Karpas-422 (cell line): ENCODE measurements around the gene PKHD1. TPM values are rescaled to one million over a fixed set of nuclear protein-coding genes. Genes with fewer than 3 reads are reported as not detected.

Experiments used
- DNase-seq: peaks from one replicate; pipeline ENCODE4 v3.0.0-alpha.2; 2015
- H2AFZ ChIP-seq: fragments of 200-600 bp; sonication (generic); 2 replicates; pipeline ENCODE4 v1.6.1; 2014; ENCODE audit warnings: antibody characterized with exemption, low read length, mixed read lengths
- H3K27ac ChIP-seq: fragments of 200-600 bp; sonication (generic); 2 replicates; pipeline ENCODE4 v1.5.1; 2014; ENCODE audit warnings: mild to moderate bottlenecking, low read length, moderate library complexity
- H3K27me3 ChIP-seq: fragments of 200-600 bp; sonication (generic); 2 replicates; pipeline ENCODE4 v1.6.1; 2014; ENCODE audit warnings: low read length, mixed read lengths
- H3K36me3 ChIP-seq: fragments of 200-600 bp; sonication (generic); 2 replicates; pipeline ENCODE4 v1.6.1; 2014; ENCODE audit warnings: low read length, mixed read lengths; ENCODE audit not compliant: insufficient read depth
- H3K4me1 ChIP-seq: fragments of 200-600 bp; sonication (generic); 2 replicates; pipeline ENCODE4 v1.6.1; 2014; ENCODE audit warnings: mild to moderate bottlenecking, low read length, mixed read lengths
- H3K4me2 ChIP-seq: fragments of 200-600 bp; sonication (generic); 2 replicates; pipeline ENCODE4 v1.6.1; 2014; ENCODE audit warnings: low read length, low read depth, mild to moderate bottlenecking; ENCODE audit not compliant: poor library complexity, severe bottlenecking
- H3K4me3 ChIP-seq: fragments of 200-600 bp; sonication (generic); 2 replicates; pipeline ENCODE4 v1.5.1; 2014; ENCODE audit warnings: mild to moderate bottlenecking, antibody characterized with exemption, low read length, mixed read lengths
- H3K79me2 ChIP-seq: fragments of 200-600 bp; sonication (generic); 2 replicates; pipeline ENCODE4 v1.6.1; 2014; ENCODE audit warnings: mild to moderate bottlenecking, low read length, mixed read lengths
- H3K9ac ChIP-seq: fragments of 200-600 bp; sonication (generic); 2 replicates; pipeline ENCODE4 v1.6.0; 2014; ENCODE audit warnings: low read length
- H3K9me2 ChIP-seq: fragments of 200-600 bp; sonication (generic), shearing (Covaris generic); replicated peaks from 2 replicates; pipeline ENCODE4 v1.6.0; 2014; ENCODE audit warnings: mild to moderate bottlenecking, low read length, moderate library complexity; ENCODE audit not compliant: insufficient read depth
- H3K9me3 ChIP-seq: fragments of 300-700, 200-600 bp; sonication (generic); 2 replicates; pipeline ENCODE4 v1.6.1; 2014; ENCODE audit warnings: low read length, mixed read lengths
- H4K20me1 ChIP-seq: fragments of 200-600 bp; sonication (generic); 2 replicates; pipeline ENCODE4 v1.6.1; 2014; ENCODE audit warnings: mild to moderate bottlenecking, antibody characterized with exemption, low read length, low read depth; ENCODE audit not compliant: insufficient read depth
- total RNA-seq: library from RNA; depleted of rRNA; stranded (reverse); fragments of >200 nt; shearing (Covaris generic); gene quantifications from 2 replicates; pipeline ENCODE4 v1.2.3, GENCODE V29; 2014; ENCODE audit warnings: low replicate concordance; rRNA removed

The PKHD1 gene
- 0.07 and 0.11 TPM in 2 replicates for total RNA-seq

GRCh38 chr6:52087498-52087999, at the start of gene PKHD1:
TSS of gene PKHD1 (minus strand) at chr6:52087613. CDS start at chr6:52084933, 2,680 bp downstream.
- Histone ChIP-seq H3K9ac (no peak within 1 kb of the TSS), H3K9me3 (no peaks in the 10 kb centered on the region), H2AFZ (no peak within 1 kb of the TSS; the same call in 1 of the 2 replicates), H3K79me2 (no peaks in the 10 kb centered on the region), H3K27me3 (no peaks in the 10 kb centered on the region), H3K4me1 (no peaks in the 10 kb centered on the region), H3K36me3 (no peaks in the 10 kb centered on the region), H3K9me2 (no peaks in the 10 kb centered on the region), H3K4me2 (no peak within 1 kb of the TSS), H3K4me3 (no peak within 1 kb of the TSS), H4K20me1 (no peaks in the 10 kb centered on the region), H3K27ac (no peak within 1 kb of the TSS)
- DNase-seq: peak; percentile 49

GRCh38 chr6:52136934-52137467, 49.6 kb upstream of the PKHD1 start:
- no peaks in the 10 kb centered on the region for H3K36me3 ChIP-seq
- peaks cover 5% of the 10 kb centered on the region for H3K4me1 ChIP-seq
- no peak overlapping the region for H3K4me3 ChIP-seq

DNA sequence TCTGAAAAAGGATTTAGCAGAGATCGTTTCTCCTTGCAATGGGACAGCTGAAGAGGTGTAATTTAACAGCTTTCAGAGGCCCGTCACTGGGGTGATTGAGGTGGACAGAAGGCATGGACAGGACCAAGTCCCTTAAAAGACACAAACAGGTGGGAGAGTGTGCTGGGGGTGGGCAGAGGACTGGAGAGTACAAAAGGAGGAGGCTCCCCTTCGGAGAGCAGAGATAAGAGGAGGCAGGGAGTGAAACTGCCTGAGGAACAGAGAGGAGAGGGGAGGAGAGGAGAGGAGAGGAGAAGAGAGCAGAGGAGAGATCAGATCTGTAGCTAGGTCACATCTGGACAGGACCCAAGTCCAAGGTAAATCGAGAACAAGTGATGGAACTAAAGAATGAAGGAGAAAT, 48.6 kb upstream of the PKHD1 start:
- no peaks in the 10 kb centered on the region for H4K20me1 ChIP-seq
- H3K4me3 ChIP-seq: no peak overlapping the region
- H3K9me2 ChIP-seq: no peaks in the 10 kb centered on the region
- no peaks in the 10 kb centered on the region for H3K36me3 ChIP-seq
- no peak overlapping the region for H3K27ac ChIP-seq
- no peaks in the 10 kb centered on the region for H3K27me3 ChIP-seq
- H3K4me2 ChIP-seq: no peak overlapping the region
- no peak overlapping the region for H3K9ac ChIP-seq
- no peaks in the 10 kb centered on the region for H3K9me3 ChIP-seq
- no peak overlapping the region for H2AFZ ChIP-seq
- no peaks in the 10 kb centered on the region for H3K79me2 ChIP-seq
- DNase-seq: no peak
- H3K4me1 ChIP-seq: peaks cover 5% of the 10 kb centered on the region

More at GRCh38 chr6:52136934-52137467, 49.6 kb upstream of the PKHD1 start:
- H3K9ac ChIP-seq: no peak overlapping the region
- H3K27me3 ChIP-seq: no peaks in the 10 kb centered on the region
- H3K27ac ChIP-seq: no peak overlapping the region
- no peaks in the 10 kb centered on the region for H3K9me2 ChIP-seq
- H3K9me3 ChIP-seq: no peaks in the 10 kb centered on the region
- H3K79me2 ChIP-seq: no peaks in the 10 kb centered on the region
- no peaks in the 10 kb centered on the region for H4K20me1 ChIP-seq
- H2AFZ ChIP-seq: no peak overlapping the region
- no peak overlapping the region for H3K4me2 ChIP-seq
- DNase-seq: no peak

DNA sequence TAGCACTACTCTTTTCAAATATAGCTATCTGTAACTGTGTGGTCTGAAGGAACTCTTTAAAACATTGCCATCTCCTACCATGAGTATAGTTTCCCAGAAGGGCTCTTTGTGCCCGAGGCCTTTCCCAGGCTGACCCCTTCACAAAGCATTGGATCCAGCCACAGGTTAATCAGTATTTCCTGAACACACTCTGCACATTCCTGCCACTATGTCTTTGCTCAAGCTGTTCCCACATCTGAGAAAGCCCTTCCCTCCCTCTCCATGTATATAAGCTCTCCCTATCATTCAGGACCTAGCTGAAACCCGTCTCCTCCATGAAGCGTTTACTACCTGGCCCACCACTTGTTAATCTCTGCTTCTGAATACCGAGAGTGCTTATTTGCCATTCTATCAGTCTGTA, 47.8 kb upstream of the PKHD1 start:
- no peak for DNase-seq
- no peak overlapping the region for H3K9ac ChIP-seq
- no peak overlapping the region for H3K4me3 ChIP-seq

DNA sequence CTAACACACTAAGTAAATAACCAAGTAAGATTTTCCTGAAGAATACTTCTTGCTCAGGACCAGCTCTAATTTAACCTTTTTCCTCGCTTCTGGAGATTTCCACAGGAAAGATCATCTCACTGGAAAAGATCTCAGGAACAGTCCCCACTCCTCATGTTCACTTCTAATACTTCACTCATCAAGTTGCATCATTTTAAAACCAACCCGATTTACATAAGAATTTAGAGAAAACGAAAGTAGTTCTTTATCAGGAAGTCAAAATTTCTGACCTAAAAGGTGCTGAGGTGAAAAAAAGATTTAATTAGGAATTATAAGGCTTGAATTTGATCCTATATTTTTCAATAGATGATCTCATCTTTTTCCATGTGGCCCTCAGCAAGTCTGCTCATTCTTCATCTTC, 46.6 kb upstream of the PKHD1 start:
- H2AFZ ChIP-seq: peak overlapping the region; percentile 33; the same call in 1 of the 2 replicates
- 0 out of 2 replicates have a peak overlapping the region, but pooled peaks have one; percentile 16 for H3K9ac ChIP-seq

More for the DNA sequence above, 47.8 kb upstream of the PKHD1 start:
- no peaks in the 10 kb centered on the region for H3K79me2 ChIP-seq
- H3K27me3 ChIP-seq: no peaks in the 10 kb centered on the region
- no peak overlapping the region for H3K4me2 ChIP-seq
- no peaks in the 10 kb centered on the region for H4K20me1 ChIP-seq
- no peak overlapping the region for H3K27ac ChIP-seq
- H3K9me2 ChIP-seq: no peaks in the 10 kb centered on the region
- peaks cover 5% of the 10 kb centered on the region for H3K4me1 ChIP-seq
- H2AFZ ChIP-seq: no peak overlapping the region
- no peaks in the 10 kb centered on the region for H3K9me3 ChIP-seq
- no peaks in the 10 kb centered on the region for H3K36me3 ChIP-seq

GRCh38 chr6:52133324-52133723, 45.9 kb upstream of the PKHD1 start:
- no peak for DNase-seq
- H3K9me3 ChIP-seq: no peaks in the 10 kb centered on the region
- H3K27ac ChIP-seq: no peak overlapping the region
- no peaks in the 10 kb centered on the region for H3K79me2 ChIP-seq
- no peak overlapping the region for H3K9ac ChIP-seq
- H3K36me3 ChIP-seq: no peaks in the 10 kb centered on the region
- H3K9me2 ChIP-seq: no peaks in the 10 kb centered on the region
- no peak overlapping the region for H2AFZ ChIP-seq
- no peak overlapping the region for H3K4me3 ChIP-seq
- peaks cover 5% of the 10 kb centered on the region for H3K4me1 ChIP-seq
- H3K4me2 ChIP-seq: no peak overlapping the region
- no peaks in the 10 kb centered on the region for H4K20me1 ChIP-seq
- no peaks in the 10 kb centered on the region for H3K27me3 ChIP-seq

More for the DNA sequence above, 46.6 kb upstream of the PKHD1 start:
- H3K4me3 ChIP-seq: no peak overlapping the region
- DNase-seq: no peak
- peaks cover 5% of the 10 kb centered on the region for H3K4me1 ChIP-seq
- H3K9me3 ChIP-seq: no peaks in the 10 kb centered on the region
- H3K27me3 ChIP-seq: no peaks in the 10 kb centered on the region
- H3K9me2 ChIP-seq: no peaks in the 10 kb centered on the region
- H3K36me3 ChIP-seq: no peaks in the 10 kb centered on the region
- H4K20me1 ChIP-seq: no peaks in the 10 kb centered on the region
- no peak overlapping the region for H3K27ac ChIP-seq
- no peaks in the 10 kb centered on the region for H3K79me2 ChIP-seq
- H3K4me2 ChIP-seq: peak overlapping the region; percentile 4

GRCh38 chr6:52132292-52132691, 44.9 kb upstream of the PKHD1 start:
- Histone ChIP-seq H3K4me2 (no peak overlapping the region), H3K9me2 (no peaks in the 10 kb centered on the region), H3K36me3 (no peaks in the 10 kb centered on the region), H4K20me1 (no peaks in the 10 kb centered on the region), H3K9ac (no peak overlapping the region), H3K27ac (no peak overlapping the region), H3K9me3 (no peaks in the 10 kb centered on the region), H3K4me3 (no peak overlapping the region), H3K79me2 (no peaks in the 10 kb centered on the region), H3K4me1 (peaks cover 5% of the 10 kb centered on the region), H2AFZ (no peak overlapping the region), H3K27me3 (no peaks in the 10 kb centered on the region)
- DNase-seq: no peak

DNA sequence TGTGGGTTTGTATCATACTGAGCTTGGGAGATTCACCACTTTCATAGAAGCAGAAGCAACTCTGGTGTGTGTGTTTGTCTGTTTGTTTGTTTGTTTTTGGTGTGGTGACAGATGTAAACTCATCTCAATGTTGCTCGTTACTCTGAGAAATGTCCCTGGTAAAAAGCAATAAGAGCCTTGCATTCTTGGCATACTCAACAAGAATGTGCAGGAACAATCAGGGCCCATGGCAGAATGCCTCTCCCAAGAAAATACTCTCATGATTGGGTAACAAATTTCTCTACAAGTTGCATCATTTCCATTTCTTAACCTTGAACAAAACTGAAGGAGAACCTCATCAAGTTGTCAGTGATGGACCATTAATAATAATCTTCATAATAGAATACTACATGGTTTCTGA, 43.0 kb upstream of the PKHD1 start:
- Histone ChIP-seq H3K9me3 (no peaks in the 10 kb centered on the region), H3K9me2 (no peaks in the 10 kb centered on the region), H3K27me3 (no peaks in the 10 kb centered on the region), H4K20me1 (no peaks in the 10 kb centered on the region), H3K4me2 (no peak overlapping the region), H2AFZ (no peak overlapping the region), H3K36me3 (no peaks in the 10 kb centered on the region), H3K4me1 (peaks cover 5% of the 10 kb centered on the region), H3K27ac (no peak overlapping the region), H3K9ac (no peak overlapping the region), H3K79me2 (no peaks in the 10 kb centered on the region), H3K4me3 (no peak overlapping the region)
- DNase-seq: no peak
